Effector CD8-positive, alpha-beta T cell (primary cell): ENCODE measurements around the gene SON.
A peak's percentile ranks its signal among the peaks of the same experiment; 100 is the strongest.
"Not testable (repeated sequence)": the region's sequence is repeated elsewhere in the genome, so short reads cannot be mapped to it uniquely, and the experiment has no call there.

Source experiments
- DNase-seq: peaks from one replicate; lab custom pipeline; 2025; lab: John Stamatoyannopoulos, UW

Gene SON

DNA sequence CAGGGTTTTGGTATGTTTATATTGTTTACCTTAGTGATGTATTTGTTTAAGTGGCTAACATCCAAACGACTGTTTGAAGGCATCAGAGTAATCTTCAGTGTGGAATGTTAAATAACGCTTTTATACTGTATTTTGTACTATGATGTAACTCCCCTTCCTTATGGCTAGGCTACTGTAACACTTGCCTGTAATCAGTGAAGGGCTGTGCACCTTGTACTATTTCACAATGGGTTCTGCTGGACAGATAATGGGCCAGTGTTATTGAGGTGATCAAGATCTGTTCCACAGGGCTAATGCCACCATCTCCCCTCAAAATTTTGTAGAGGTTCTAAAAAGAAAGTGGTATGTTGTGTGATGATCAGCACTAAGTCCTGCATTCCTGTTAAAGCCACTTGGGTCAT is 33.9 kb downstream of the SON start:
- DNase-seq, result not testable (repeated sequence)

GRCh38 chr21:33578214-33578613 is 35.4 kb downstream of the SON start:
- no peak for DNase-seq

DNA sequence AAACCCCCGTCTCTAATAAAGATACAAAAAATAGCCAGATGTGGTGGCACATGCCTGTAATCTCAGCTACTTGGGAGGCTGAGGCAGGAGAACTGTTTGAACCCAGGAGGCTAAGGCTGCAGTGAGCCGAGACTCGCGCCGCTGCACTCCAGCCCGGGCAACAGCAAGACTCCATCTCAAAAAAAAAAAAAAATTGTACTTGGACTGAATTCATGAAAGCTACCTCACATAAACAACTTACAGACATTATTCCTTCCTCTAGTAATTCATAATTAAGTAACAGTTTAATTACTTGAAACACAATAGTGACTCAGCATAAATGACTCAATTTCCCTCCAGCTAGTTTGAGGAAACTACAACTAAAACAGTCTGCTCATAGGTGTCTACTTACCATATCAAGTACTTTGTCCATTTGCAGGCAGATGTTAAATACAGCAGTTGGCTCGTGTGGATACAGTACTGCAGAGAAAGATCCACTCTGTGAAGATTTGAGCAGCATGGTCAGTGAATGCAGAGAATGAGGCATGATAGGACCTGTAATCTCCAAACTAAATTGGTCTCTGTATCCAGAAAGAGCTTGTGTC is 36.2 kb downstream of the SON start:
- DNase-seq, result no peak

DNA sequence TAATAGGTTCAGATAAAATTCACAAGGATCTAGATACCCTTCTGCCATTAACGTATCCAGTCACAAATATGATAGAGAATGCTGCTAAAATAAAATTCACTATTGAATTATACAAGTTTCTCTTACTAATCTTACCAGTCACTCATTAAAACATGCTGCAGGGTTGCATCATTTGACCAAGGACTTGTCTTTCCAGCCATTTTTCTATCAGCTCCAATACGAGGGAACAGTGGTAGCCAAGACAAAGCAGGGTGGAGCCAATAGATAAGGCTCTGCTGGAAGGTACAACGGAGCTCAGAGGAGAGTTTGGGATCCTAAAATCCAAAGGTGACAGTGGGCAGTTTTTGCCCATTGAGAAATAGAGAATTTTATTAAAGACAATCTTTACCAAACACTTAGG is 41.6 kb downstream of the SON start:
- no peak for DNase-seq

DNA sequence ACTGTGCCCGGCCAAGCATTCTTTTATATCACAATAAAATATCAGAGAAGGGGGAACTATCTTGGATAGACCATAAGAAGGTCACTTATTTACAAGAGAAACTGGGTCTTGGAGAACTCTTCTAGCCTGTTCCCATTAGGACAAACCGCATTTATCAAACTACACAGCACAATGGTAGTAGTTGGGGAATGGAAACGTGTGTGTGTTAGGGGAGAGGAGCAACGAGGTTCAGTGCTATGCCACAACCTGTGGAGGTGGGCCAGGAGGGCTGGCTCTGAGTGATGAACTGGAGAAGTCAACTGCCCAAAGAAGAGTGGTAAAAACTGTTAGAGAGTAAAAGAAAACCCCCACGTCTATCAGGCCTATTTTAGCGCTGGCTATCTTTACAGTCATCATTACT is 44.1 kb downstream of the SON start:
- no peak for DNase-seq

- DNase-seq, result no peak
Measured at GRCh38 chr21:33587792-33588484, 45.1 kb downstream of the SON start.

GRCh38 chr21:33588485-33589335 is 45.9 kb downstream of the SON start, which contains the start of gene DONSON:
TSS of gene DONSON (minus strand) at chr21:33588684. CDS start at chr21:33588641, 43 bp downstream.
- DNase-seq, result peak; percentile 78

- no peak for DNase-seq
Measured at GRCh38 chr21:33598051-33598450, 55.2 kb downstream of the SON start.

GRCh38 chr21:33608559-33608958 is 65.7 kb downstream of the SON start:
- no peak for DNase-seq

DNA sequence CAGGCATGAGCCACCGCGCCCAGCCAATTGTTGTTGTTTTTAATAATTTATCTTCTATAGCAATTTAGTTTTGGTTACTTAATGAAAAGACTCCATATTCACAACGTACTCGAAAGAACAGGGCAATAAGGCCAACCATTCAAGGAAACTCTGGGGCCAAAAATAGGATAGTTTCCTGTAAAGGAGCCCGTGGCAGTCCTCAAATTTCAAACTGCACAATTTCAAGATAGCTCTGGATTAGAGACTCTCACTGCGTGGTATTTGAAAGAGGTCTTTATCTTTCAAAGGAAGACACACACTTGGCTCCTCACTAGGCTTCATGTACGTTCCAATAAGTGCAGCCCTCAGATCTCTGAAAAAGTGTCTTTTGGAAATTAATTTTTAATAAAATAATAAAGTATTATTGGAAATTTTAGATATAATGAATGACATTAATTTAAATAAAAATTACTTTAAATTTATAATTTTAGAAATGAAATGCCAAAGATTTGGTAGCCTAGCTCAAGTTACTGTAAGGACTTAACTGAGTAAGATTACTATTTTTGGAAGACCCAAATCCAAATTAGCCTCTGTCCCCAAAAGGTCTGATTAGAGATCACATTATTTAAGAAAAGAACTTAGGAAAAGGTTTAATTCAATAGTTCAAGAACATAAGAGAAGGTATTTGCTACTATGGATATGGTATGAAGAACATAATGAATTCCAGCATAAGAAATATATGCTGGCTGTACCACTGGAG is 68.3 kb downstream of the SON start:
- DNase-seq, result no peak

DNA sequence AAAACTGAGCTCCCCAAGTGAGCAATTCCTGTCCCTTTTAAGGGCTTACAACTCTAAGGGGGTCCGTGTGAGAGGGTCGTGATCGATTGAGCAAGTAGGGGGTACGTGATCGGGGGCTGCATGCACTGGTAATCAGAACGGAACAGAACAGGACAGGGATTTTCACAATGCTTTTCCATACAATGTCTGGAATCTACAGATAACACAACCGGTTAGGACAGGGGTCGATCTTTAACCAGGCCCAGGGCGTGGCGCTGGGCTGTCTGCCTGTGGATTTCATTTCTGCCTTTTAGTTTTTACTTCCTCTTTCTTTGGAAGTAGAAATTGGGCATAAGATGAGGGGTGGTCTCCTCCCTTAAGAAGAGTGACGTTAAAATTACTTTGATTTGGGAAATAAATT is 74.7 kb downstream of the SON start:
- DNase-seq, result not testable (repeated sequence)

DNA sequence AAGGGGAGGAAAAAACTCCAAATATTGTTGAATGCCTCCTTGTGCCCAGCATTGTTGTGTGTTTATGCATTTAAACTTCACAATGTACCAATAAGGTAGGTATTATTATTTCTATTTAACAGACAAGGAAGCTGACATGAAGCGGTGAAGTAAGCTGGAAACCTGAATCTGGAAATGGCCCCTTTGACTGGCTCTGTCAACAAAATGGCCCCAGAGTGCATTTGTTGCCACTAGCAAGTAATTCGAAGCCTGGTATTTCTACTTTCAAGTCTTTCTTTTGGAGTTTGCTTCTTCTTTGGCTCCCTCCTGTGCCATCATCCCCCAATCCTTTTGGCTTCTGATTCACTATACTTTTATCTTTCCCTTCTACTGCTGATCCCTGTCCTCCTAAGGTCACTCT is 75.6 kb downstream of the SON start:
- DNase-seq, result no peak

DNA sequence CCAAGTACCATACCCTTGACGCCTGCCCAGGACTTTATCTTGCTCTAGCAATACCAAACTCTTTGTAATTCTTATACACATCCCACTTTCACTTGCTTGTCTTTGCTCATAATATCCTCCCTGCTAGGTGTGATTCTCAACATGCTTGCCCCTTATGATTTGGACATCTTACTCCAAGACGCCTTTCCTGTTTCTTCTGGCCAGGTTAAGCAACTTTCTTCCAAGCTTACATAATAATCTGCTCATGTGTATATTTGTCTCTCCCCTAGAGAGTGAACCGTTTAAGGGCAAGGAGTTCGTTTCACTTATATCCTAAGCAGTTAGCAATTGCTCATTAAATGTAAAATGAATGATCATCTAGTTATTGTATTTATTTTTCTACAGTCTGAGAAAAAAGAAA is 76.9 kb downstream of the SON start:
- DNase-seq, result no peak

DNA sequence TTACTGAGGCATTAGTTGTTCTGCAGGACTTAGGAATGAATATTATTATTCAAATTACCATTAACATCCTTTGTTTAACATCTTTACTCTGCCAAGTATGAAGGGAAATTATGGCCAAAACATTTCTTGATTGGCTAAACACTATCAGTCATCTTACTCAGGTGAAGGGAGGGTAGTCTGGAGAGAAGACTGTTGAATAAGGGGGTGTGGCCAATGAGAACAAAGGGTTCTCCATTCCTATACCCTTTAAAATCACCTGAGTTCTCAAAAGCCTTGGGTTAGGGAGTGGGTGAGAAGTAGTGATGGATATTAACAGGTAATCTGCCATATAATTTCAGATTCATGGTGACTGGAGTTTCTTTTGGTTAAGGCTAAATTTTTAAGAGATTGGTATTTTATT is 79.4 kb downstream of the SON start:
- DNase-seq, result no peak

- not testable (repeated sequence) for DNase-seq
Measured at GRCh38 chr21:33626151-33626550, 83.3 kb downstream of the SON start.
